ENCODE measurements around the gene LMAN2L.
"Not testable (repeated sequence)": the region's sequence is repeated elsewhere in the genome, so short reads cannot be mapped to it uniquely, and the experiment has no call there.

LMAN2L gene

DNA sequence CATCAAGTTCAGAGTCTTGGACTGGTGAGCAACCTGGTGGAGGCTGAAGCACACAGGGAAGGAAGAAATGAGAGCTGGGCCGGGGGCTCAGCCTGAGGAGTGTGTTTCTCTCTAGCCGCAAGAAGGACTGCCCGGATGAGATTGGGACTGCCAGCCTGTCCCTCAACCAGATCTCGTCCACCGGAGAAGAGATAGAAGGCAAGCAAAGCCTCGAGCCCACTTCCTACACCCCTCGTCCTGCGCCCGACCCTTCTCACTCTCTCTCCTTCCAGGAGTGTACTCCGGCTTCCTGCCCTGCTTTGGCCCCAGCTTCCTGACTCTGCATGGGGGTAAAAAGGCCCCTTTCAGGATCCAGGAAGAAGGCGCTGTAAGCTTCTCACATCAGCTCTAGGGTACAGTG lies 71.1 kb downstream of the LMAN2L start:
- H3K4me3 ChIP-seq (replicated peaks; ENCODE audit: low read depth, low read length), result no peak overlapping the region
- TF ChIP-seq, protein P1, sequence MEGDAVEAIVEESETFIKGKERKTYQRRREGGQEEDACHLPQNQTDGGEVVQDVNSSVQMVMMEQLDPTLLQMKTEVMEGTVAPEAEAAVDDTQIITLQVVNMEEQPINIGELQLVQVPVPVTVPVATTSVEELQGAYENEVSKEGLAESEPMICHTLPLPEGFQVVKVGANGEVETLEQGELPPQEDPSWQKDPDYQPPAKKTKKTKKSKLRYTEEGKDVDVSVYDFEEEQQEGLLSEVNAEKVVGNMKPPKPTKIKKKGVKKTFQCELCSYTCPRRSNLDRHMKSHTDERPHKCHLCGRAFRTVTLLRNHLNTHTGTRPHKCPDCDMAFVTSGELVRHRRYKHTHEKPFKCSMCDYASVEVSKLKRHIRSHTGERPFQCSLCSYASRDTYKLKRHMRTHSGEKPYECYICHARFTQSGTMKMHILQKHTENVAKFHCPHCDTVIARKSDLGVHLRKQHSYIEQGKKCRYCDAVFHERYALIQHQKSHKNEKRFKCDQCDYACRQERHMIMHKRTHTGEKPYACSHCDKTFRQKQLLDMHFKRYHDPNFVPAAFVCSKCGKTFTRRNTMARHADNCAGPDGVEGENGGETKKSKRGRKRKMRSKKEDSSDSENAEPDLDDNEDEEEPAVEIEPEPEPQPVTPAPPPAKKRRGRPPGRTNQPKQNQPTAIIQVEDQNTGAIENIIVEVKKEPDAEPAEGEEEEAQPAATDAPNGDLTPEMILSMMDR (IDR thresholded peaks at IDR 0.05; ENCODE audit: low read length, missing control alignments), result no peak
- DNase-seq (ENCODE audit: low read depth), result no peak

- not testable (repeated sequence) for DNase-seq (ENCODE audit: low read depth); H3K4me3 ChIP-seq (replicated peaks; ENCODE audit: low read depth, low read length)
Observed at GRCh38 chr2:96665717-96666116, 74.1 kb downstream of the LMAN2L start.

DNA sequence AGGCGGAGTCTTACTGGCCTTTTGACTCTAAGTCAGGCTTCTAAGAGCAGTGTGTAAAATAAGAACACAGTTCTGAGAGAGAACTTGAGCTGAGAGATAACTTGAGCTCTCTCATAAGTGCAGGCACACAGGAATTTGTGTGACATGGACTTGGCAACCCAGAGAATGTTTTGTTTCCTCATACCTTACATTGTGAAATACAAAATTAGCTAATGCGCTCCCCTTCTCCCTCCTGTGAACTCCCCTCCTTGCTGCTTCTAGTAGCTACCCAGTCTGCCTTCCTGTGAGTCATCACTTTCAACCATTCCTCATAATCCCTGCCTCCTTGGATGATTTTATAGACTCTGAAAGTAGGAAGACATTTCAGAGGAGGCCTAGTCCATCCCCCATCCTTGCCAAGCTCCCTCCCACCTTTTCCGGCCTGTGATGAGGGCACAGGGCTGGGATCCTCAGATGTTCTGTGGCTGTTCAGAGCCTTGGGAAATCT lies 74.7 kb downstream of the LMAN2L start:
- TF ChIP-seq, protein P1 (IDR thresholded peaks at IDR 0.05; ENCODE audit: low read length, missing control alignments), result no peak
- no peak overlapping the region for H3K4me3 ChIP-seq (replicated peaks; ENCODE audit: low read depth, low read length)
- peak; percentile 100 for DNase-seq (ENCODE audit: low read depth)

- H3K4me3 ChIP-seq (replicated peaks; ENCODE audit: low read depth, low read length), result no peak overlapping the region
- TF ChIP-seq, protein P1 (IDR thresholded peaks at IDR 0.05; ENCODE audit: low read length, missing control alignments), result no peak
- DNase-seq (ENCODE audit: low read depth), result no peak
Observed at GRCh38 chr2:96664366-96664925, 75.4 kb downstream of the LMAN2L start.

DNA sequence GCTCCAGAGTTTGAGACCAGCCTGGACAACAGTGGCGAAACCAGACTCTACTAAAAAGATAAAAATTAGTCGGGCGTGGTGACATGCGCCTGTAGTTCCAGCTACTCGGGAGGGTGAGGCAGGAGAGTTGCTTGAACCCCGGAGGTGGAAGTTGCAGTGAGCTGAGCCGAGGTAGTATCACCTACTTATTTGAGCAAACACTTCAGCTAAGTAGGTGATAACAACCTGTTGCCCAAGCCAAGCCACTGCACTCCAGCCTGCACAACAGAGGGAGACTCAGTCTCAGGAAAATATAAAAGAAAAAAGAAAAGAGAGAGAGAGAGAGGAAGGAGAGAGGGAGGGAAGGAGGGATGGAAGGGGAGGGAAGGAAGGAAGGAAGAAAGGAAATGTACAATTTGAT lies 76.0 kb downstream of the LMAN2L start:
- TF ChIP-seq, protein P1 (IDR thresholded peaks at IDR 0.05; ENCODE audit: low read length, missing control alignments), result no peak
- no peak for DNase-seq (ENCODE audit: low read depth)
- no peak overlapping the region for H3K4me3 ChIP-seq (replicated peaks; ENCODE audit: low read depth, low read length)

GRCh38 chr2:96663177-96663576 lies 76.7 kb downstream of the LMAN2L start:
- TF ChIP-seq, protein P1 (IDR thresholded peaks at IDR 0.05; ENCODE audit: low read length, missing control alignments), result no peak
- H3K4me3 ChIP-seq (replicated peaks; ENCODE audit: low read depth, low read length), result no peak overlapping the region
- no peak for DNase-seq (ENCODE audit: low read depth)

- no peak for DNase-seq (ENCODE audit: low read depth)
- no peak overlapping the region for H3K4me3 ChIP-seq (replicated peaks; ENCODE audit: low read depth, low read length)
- TF ChIP-seq, protein P1 (IDR thresholded peaks at IDR 0.05; ENCODE audit: low read length, missing control alignments), result no peak
Observed at GRCh38 chr2:96662360-96662759, 77.5 kb downstream of the LMAN2L start.
